Esophagus squamous epithelium (tissue), 5 donors: ENCODE measurements around the gene ING3. TPM values are rescaled to one million over a fixed set of nuclear protein-coding genes. Genes with fewer than 3 reads are reported as not detected.

ENCODE experiments used
- DNase-seq: peaks from one replicate; lab custom pipeline; 2025; lab: John Stamatoyannopoulos, UW
- H3K27ac ChIP-seq, 4 donors: fragments of 200-600 bp; sonication (generic); one replicate each; pipeline ENCODE4 v1.5.1; 2016 to 2019; ENCODE audit warnings: mild to moderate bottlenecking in 1 of 4
- H3K27me3 ChIP-seq, 4 donors: fragments of 200-600 bp; sonication (generic); 1 replicate in 3 of 4; 2 replicates in 1 of 4; pipeline versions ENCODE4 v1.5.1 to v1.6.0; 2017 to 2021; ENCODE audit warnings: antibody characterized with exemption in 1 of 4
- H3K36me3 ChIP-seq, 3 donors: fragments of 200-600 bp; sonication (generic); one replicate each; pipeline ENCODE4 v1.5.1; 2016 to 2019
- H3K4me1 ChIP-seq, 3 donors: fragments of 200-600 bp; sonication (generic); one replicate each; pipeline ENCODE4 v1.5.1; 2017 to 2019
- H3K4me3 ChIP-seq, 4 donors: fragments of 200-600 bp; sonication (generic); 1 replicate in 3 of 4; 2 replicates in 1 of 4; pipeline ENCODE4 v1.5.1; 2016 to 2019; ENCODE audit warnings: mild to moderate bottlenecking in 2 of 4, moderate library complexity in 1 of 4
- H3K9me3 ChIP-seq, 3 donors: fragments of 200-600 bp; sonication (generic); one replicate each; pipeline ENCODE4 v1.5.1; 2016 to 2019
- POLR2A ChIP-seq, 4 donors: fragments of 450-650 bp; IDR thresholded peaks; one replicate each; pipeline ENCODE4 v1.6.1; 2017; ENCODE audit warnings: antibody characterized with exemption in 4 of 4, mild to moderate bottlenecking in 4 of 4, moderate library complexity in 3 of 4
- WGBS, 2 donors: methylation state at CpG; one replicate each; pipeline ENCODE4 v1.1.5; 2018; 5-methylcytosine and 5-hydroxymethylcytosine counted together
- intact Hi-C: fragments of 100-400 bp; cut with DNase I; formaldehyde crosslinking; loops from one replicate; pipeline ENCODE4 v1.15.0; 2022
- total RNA-seq, 4 donors: library from RNA; depleted of rRNA; stranded (reverse); fragments of >200 nt; gene quantifications; one replicate each; pipeline ENCODE4 v1.1.0, GENCODE V29; 2016
- TF ChIP-seq, protein P1 (sequence below), 6 experiments: fragments of 450-650 bp in 4 of 6; fragments of 200-600 bp in 2 of 6; sonication (generic) in 2 of 6; IDR thresholded peaks; one replicate each; pipeline ENCODE4 v1.5.1; 2016 to 2019; ENCODE audit warnings: antibody characterized with exemption in 6 of 6, mild to moderate bottlenecking in 4 of 6, moderate library complexity in 4 of 6
- donor health status: DM: yes; HTN: yes; CAD: no.

ING3 gene
- total RNA-seq, 4 donors from 2014 or later, result 12.5 to 15.8 (median 14.4) TPM

DNA sequence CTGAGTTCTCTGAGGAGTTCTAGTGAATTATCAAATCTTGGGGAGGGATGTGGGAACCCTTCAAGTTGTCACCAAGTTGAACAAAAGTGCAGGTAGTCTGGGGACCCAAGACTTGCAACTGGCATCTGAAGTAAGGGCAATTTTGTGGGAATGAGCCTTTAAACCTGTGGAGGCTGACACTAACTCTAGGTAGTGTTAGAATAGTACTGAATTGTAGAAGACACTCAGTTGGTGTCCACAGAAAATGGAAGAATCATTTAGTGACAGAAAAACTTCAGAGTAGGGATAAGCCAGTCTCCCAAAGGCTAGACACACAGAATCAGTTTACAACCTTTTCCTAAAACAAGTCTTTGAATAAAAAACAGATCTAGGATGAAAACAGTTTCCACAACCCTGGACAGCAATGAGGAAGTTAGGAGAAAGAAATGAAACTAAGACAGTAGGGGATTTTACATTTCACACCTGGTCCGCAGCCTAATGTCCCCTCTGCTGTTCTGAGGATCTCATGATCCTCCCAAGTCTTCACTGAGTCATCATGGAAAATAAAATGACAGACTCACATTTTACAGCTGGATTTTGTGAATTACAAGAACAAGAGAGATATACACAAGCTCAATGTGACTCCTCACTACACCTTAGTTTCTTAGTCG, 23.0 kb upstream of the ING3 start:
- Histone ChIP-seq H3K36me3 (no peaks in the 10 kb centered on the region), H3K4me1 (no peaks in the 10 kb centered on the region), H3K9me3 (no peaks in the 10 kb centered on the region), H3K4me3 (no peak overlapping the region), H3K27ac (no peak overlapping the region), H3K27me3 (no peaks in the 10 kb centered on the region)
- 69 to 90% methylated on average over 2 of the region's 2 CpGs for WGBS, 2 donors
- DNase-seq, result no peak
- TF ChIP-seq, protein P1, sequence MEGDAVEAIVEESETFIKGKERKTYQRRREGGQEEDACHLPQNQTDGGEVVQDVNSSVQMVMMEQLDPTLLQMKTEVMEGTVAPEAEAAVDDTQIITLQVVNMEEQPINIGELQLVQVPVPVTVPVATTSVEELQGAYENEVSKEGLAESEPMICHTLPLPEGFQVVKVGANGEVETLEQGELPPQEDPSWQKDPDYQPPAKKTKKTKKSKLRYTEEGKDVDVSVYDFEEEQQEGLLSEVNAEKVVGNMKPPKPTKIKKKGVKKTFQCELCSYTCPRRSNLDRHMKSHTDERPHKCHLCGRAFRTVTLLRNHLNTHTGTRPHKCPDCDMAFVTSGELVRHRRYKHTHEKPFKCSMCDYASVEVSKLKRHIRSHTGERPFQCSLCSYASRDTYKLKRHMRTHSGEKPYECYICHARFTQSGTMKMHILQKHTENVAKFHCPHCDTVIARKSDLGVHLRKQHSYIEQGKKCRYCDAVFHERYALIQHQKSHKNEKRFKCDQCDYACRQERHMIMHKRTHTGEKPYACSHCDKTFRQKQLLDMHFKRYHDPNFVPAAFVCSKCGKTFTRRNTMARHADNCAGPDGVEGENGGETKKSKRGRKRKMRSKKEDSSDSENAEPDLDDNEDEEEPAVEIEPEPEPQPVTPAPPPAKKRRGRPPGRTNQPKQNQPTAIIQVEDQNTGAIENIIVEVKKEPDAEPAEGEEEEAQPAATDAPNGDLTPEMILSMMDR (IDR thresholded peaks at IDR 0.05), result no peak
- intact Hi-C loops, result no loop called here

DNA sequence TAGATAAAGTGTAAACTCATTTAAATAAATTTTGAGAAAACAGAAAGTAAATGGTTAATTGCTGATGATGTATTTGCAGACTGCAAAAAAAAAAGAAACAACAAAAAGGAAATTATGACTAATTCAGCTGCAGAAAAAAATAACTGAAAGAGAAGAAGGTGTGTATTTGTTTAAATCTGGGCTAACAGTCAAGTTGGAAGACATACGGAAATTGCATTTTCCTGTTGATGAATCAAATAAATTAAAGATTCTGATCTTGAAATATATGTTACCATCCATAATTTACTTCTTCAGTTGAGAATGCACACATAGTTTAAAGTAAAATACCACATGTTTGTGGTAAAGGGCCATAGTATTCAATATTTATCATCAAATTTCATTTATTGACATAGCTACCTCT, 19.3 kb upstream of the ING3 start:
- no peaks in the 10 kb centered on the region for H3K36me3 ChIP-seq
- no peak for DNase-seq
- intact Hi-C loops, result no loop called here
- no peak overlapping the region for H3K4me3 ChIP-seq
- no peaks in the 10 kb centered on the region for H3K9me3 ChIP-seq
- no peaks in the 10 kb centered on the region for H3K4me1 ChIP-seq
- no peak overlapping the region for H3K27ac ChIP-seq
- WGBS, 2 donors, result 28 to 30% methylated on average over 1 of the region's 1 CpG
- TF ChIP-seq POLR2A (IDR thresholded peaks at IDR 0.05), result no peak
- TF ChIP-seq, protein P1 (IDR thresholded peaks at IDR 0.05), result no peak
- H3K27me3 ChIP-seq, result no peaks in the 10 kb centered on the region

DNA sequence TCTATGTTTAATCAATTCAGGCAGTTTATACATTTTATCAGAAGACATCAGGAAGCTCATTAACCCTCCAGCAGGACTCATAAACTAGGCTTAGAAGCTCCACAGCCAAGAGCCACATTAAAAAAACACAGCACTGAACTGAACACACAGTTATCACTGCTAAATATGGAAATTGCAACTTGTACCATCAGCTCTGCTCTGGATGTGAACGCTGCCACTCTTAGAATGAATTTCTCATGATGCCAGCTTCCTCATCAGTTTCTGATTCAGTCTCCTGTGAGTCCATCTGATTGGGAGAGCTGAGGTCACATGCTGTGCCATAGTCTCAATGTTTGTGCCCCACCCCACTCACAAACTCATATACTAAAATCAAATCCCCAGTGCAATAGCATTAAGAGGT, 17.1 kb upstream of the ING3 start:
- no peaks in the 10 kb centered on the region for H3K27me3 ChIP-seq
- DNase-seq, result no peak
- no peaks in the 10 kb centered on the region for H3K9me3 ChIP-seq
- H3K4me3 ChIP-seq, result no peak overlapping the region
- intact Hi-C loops, result no loop called here
- no peak for TF ChIP-seq POLR2A (IDR thresholded peaks at IDR 0.05)
- TF ChIP-seq, protein P1 (IDR thresholded peaks at IDR 0.05), result no peak
- 25 to 26% methylated on average over 1 of the region's 1 CpG for WGBS, 2 donors
- no peak overlapping the region for H3K27ac ChIP-seq
- H3K4me1 ChIP-seq, result no peaks in the 10 kb centered on the region
- H3K36me3 ChIP-seq, result no peaks in the 10 kb centered on the region

DNA sequence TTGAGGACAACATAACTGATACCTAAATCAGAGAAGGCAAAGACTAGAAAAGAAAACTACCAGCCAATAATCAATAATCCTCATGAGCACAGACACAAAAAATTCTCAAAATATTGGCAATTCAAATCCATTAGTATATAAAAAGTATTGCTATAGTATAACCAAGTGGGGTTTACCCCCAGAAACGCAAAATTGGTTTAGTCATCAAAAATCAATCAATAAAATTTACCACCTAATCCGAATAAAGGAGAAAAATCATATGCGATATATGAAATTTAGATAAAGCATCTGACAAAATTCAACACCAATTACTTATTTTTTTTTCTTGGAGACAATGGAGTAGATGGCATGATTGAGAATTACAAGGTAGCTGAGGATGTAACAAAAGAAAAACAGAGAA, 11.2 kb upstream of the ING3 start:
- TF ChIP-seq POLR2A (IDR thresholded peaks at IDR 0.05), result no peak
- TF ChIP-seq, protein P1 (IDR thresholded peaks at IDR 0.05), result no peak
- Histone ChIP-seq H3K4me3 (no peak overlapping the region), H3K36me3 (no peaks in the 10 kb centered on the region), H3K4me1 (no peaks in the 10 kb centered on the region), H3K27me3 (no peaks in the 10 kb centered on the region), H3K9me3 (no peaks in the 10 kb centered on the region), H3K27ac (no peak overlapping the region)
- intact Hi-C loops, result no loop called here
- no peak for DNase-seq
- WGBS, 2 donors, result 63 to 83% methylated on average over 3 of the region's 3 CpGs

DNA sequence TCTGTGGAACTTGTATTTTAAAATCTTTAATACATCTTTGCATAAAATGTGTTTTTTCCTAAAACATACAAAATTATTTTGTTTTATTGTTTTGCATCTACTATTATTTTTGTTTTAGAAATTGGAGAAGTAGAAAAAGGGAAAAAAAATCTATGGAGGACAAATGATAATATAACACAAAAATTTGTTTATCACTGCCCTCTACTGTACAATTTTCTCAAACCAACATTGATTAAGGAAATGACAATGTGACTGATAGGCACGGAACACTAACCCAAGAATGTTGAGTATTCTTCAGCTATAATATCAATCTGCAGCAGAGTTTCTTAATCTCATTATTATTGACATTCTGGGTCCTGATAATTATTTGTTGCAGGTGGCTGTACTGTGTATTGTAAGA, 9.5 kb upstream of the ING3 start:
- no peak overlapping the region for H3K27ac ChIP-seq
- no peaks in the 10 kb centered on the region for H3K27me3 ChIP-seq
- intact Hi-C loops, result loop anchor here (10.0 kb wide), 1 partner anchor 136 kb away; no protein-coding TSS in a partner anchor
- TF ChIP-seq POLR2A (IDR thresholded peaks at IDR 0.05), result no peak
- TF ChIP-seq, protein P1 (IDR thresholded peaks at IDR 0.05), result peak in 2 of 6 experiments; percentile 26 to 35
- DNase-seq, result no peak
- H3K36me3 ChIP-seq, result no peaks in the 10 kb centered on the region
- H3K4me3 ChIP-seq, result no peak overlapping the region
- no peaks in the 10 kb centered on the region for H3K4me1 ChIP-seq
- 8 to 12% methylated on average over 1 of the region's 1 CpG for WGBS, 2 donors
- H3K9me3 ChIP-seq, result no peaks in the 10 kb centered on the region
